Measurements from ENCODE around the gene CLIC4.
"Not testable (repeated sequence)": the region's sequence is repeated elsewhere in the genome, so short reads cannot be mapped to it uniquely, and the experiment has no call there.

CLIC4 gene

DNA sequence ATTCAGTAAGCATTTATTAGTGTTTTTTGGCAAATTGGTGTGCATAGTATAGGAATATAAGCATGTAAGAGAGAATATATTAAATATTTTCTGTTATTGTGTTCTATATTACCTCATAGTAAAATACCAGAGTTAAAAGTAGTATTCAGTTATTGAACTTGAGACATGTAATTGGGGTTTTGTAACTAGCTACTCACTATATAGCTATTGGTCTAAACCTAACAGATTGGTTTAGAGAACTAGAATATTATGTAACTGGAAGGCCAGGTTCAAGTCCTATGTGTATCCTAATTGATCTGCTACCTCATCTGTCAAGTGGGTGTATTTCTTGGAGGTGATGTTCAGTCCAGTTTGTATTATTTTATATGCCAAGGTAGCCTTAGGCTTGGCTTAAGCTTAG lies 26.3 kb downstream of the CLIC4 start:
- DNase-seq (ENCODE audit: low read depth in 2 of 2), result no peak

- no peak for DNase-seq (ENCODE audit: low read depth in 2 of 2)
Measured at GRCh38 chr1:24773618-24774017, 28.4 kb downstream of the CLIC4 start.

- no peak for DNase-seq (ENCODE audit: low read depth in 2 of 2)
Measured at GRCh38 chr1:24775348-24775747, 30.1 kb downstream of the CLIC4 start.

DNA sequence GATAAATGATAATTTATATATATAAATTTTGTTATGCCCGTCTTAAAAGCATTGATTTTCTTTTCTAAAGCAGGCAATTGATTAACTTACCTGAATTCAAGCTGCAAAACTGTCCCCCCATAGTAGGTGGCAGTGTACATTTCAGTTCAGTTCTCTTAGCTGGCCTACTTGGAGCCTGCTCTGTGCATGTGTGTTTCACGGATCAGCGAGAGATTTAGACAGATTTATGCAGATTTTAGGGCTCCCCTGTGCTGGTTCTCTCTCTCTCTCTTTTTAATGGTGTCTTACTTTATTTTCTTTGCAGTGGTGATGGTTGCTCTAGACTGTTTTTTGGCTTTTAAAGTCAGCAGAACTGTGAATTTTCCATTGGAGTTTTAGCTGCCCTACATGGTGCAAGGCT lies 30.7 kb downstream of the CLIC4 start:
- DNase-seq (ENCODE audit: low read depth in 2 of 2), result no peak

- DNase-seq (ENCODE audit: low read depth in 2 of 2), result no peak
Measured at GRCh38 chr1:24776821-24777220, 31.6 kb downstream of the CLIC4 start.

- DNase-seq (ENCODE audit: low read depth in 2 of 2), result no peak
Measured at GRCh38 chr1:24778141-24778540, 32.9 kb downstream of the CLIC4 start.

DNA sequence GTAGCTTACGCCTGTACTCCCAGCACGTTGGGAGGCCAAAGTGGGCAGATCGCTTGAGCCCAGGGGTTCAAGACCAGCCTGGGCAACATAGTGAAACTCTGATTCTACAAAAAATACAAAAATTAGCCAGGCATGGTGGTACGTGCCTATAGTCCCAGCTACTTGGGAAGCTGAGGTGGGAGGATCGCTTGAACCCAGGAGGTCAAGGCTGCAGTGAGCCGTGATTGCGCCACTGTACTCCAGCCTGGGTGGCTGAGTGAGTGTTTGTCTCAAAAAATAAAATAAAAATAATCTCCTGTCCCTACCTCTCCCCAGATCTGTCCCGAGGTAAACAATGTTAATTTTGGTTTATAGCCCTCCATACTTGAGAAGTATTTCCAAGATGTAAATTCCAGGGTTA lies 34.0 kb downstream of the CLIC4 start:
- DNase-seq (ENCODE audit: low read depth in 2 of 2), result not testable (repeated sequence)

DNA sequence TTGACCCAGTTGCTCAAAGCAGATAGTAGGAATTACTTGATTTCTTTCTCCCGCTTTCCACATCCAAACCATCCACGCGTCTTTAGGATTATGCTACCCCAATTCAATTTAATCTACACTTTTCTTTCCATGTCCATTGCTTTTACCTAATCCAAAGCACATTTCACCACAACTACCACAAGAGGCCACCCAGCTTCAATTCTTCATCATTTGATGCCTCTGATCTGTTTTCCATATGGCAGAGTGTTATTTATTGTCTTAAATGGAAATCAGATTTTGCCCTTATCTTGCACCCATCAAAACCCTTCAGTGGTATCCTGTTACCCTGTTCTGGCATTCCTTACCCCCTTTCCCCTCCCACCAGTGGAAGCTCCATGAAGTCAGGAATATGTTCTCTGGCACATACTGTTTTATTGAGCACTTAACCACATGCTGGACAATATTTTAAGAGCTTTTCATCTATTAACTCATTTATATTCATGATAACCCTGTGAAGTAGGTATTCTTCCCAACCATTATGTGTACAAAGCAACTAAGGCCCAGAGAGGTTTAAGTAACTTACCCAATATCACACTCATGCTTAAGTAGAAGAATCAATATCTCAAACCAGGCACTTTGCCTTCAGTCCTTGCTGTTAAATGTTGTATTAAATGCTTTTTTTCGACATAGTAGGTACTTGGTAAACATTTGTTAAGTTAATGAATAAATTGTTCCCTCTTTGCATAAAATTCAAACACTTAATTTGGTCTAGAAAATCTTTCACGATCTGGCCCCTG lies 34.6 kb downstream of the CLIC4 start:
- DNase-seq (ENCODE audit: low read depth in 2 of 2), result no peak

DNA sequence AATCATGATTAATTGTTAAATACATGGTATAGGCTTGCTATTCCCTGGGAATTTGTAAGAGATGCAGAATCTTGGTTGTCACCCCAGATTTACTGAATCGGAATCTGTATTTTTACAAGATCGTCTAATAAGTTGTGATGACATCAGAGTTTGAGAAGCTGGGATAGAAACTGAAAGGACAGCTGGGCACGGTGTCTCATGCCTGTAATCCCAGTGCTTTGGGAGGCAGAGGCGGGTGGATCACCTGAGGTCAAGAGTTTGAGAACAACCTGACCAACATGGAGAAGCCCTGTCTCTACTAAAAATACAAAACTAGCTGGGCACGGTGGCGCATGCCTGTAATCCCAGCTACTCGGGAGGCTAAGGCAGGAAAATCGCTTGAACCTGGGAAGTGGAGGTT lies 35.4 kb downstream of the CLIC4 start:
- not testable (repeated sequence) for DNase-seq (ENCODE audit: low read depth in 2 of 2)

GRCh38 chr1:24782689-24783088 lies 37.4 kb downstream of the CLIC4 start:
- no peak for DNase-seq (ENCODE audit: low read depth in 2 of 2)

GRCh38 chr1:24783713-24784112 lies 38.5 kb downstream of the CLIC4 start:
- no peak for DNase-seq (ENCODE audit: low read depth in 2 of 2)

DNA sequence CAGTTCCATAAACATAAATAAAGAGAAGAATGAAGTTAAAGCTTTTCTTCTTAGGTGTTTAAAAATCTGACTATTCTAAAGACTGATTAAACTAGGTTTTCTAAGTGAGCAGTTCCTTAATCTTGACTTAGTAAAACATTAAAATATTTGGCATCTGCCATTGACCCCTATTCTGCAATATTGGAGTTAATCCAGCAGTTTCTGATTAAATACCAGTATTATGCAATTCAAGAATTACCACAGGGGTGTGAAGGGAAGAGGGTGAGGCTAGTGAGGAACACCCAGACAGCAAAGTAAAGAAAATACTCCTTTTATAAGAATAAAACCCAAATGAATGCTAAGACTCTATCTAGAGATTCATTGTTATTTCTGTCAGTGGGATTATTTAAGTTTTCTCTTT lies 40.9 kb downstream of the CLIC4 start:
- DNase-seq (ENCODE audit: low read depth in 2 of 2), result no peak

GRCh38 chr1:24790490-24790889 lies 45.2 kb downstream of the CLIC4 start:
- DNase-seq (ENCODE audit: low read depth in 2 of 2), result no peak

GRCh38 chr1:24793447-24794129 lies 48.3 kb downstream of the CLIC4 start:
- no peak for DNase-seq (ENCODE audit: low read depth in 2 of 2)

DNA sequence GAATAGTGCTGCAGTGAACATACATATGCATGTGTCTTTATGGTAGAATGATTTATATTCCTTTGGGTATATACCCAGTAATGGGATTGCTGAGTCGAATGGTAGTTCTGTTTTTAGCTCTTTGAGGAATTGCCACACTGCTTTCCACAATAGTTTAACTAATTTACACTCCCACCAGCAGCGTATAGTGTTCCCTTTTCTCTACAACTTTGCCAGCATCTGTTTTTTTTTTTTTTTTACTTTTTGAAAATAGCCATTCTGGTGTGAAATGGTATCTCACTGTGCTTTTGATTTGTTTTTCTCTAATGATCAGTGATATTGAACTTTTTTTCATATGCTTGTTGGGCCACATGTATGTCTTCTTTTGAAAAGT lies 48.9 kb downstream of the CLIC4 start:
- not testable (repeated sequence) for DNase-seq (ENCODE audit: low read depth in 2 of 2)

DNA sequence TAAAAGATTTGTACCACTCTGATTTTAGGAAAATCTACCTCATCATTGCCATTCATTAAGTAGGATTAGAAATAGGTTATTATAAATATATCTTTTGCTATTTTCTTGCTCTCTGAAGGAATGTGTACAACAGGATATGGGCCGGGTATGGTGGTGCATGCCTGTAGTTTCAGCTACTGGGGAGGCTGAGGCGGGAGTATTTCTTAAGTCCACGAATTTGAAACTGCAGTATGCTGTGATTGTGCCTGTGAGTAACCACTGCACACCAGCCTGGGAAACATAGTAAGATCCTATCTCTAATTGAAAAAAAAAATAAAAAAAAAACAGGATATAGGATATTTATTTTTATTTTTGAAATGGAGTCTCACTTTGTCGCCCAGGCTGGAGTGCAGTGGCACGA lies 50.0 kb downstream of the CLIC4 start:
- no peak for DNase-seq (ENCODE audit: low read depth in 2 of 2)

- no peak for DNase-seq (ENCODE audit: low read depth in 2 of 2)
Measured at GRCh38 chr1:24796524-24796923, 51.3 kb downstream of the CLIC4 start.

- not testable (repeated sequence) for DNase-seq (ENCODE audit: low read depth in 2 of 2)
Measured at GRCh38 chr1:24799242-24799641, 54.0 kb downstream of the CLIC4 start.

- DNase-seq (ENCODE audit: low read depth in 2 of 2), result no peak
Measured at GRCh38 chr1:24801176-24801575, 55.9 kb downstream of the CLIC4 start.

- no peak for DNase-seq (ENCODE audit: low read depth in 2 of 2)
Measured at GRCh38 chr1:24803220-24803619, 58.0 kb downstream of the CLIC4 start.

GRCh38 chr1:24803987-24804530 lies 58.8 kb downstream of the CLIC4 start:
- no peak for DNase-seq (ENCODE audit: low read depth in 2 of 2)

DNA sequence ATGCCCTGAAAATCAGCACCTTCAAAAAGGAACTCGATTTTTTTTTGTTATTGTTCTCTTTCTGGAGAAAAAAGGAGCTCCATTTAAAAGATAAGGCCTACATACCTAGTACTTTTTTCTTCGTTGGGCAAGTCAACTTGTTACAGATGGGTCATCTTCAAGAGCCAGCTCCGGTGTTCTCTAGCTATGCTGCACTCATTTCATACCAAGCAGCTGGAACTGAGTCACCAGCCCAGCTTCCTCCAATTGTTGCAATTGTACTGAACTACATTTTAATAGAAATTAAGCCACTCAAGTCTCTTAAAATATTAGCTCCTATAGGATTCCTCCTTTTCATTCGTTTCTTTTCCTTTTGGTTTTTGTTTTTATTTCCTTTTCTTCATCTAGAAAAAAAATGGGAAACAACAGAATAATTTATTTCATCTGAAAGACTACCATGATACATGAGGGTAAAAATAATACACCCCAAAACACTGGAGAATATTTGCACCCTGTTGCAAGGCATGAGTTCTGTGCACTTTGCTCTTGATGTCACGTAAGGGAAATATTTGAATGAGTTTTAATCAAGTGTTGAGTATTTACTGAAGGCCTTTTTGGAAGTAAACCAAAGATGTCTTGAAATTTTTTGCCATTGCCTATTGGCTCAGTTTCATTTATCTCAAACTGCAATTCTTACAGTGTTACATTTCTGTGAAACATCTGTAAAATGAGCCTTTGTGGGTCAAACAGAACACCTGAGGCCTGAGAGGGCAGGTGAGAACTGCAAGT lies 60.5 kb downstream of the CLIC4 start:
- DNase-seq (ENCODE audit: low read depth in 2 of 2), result no peak
